ENCODE results near the gene TMEM38B.

GRCh38 chr9:105678163-105678562 lies 16.2 kb upstream of the TMEM38B start:
- TF ChIP-seq POLR2A (IDR thresholded peaks at IDR 0.05): no peak
- TF ChIP-seq CTCF (IDR thresholded peaks at IDR 0.05): no peak
